ENCODE results near the gene ZKSCAN3.
A peak's percentile ranks its signal among the peaks of the same experiment; 100 is the strongest.

DNA sequence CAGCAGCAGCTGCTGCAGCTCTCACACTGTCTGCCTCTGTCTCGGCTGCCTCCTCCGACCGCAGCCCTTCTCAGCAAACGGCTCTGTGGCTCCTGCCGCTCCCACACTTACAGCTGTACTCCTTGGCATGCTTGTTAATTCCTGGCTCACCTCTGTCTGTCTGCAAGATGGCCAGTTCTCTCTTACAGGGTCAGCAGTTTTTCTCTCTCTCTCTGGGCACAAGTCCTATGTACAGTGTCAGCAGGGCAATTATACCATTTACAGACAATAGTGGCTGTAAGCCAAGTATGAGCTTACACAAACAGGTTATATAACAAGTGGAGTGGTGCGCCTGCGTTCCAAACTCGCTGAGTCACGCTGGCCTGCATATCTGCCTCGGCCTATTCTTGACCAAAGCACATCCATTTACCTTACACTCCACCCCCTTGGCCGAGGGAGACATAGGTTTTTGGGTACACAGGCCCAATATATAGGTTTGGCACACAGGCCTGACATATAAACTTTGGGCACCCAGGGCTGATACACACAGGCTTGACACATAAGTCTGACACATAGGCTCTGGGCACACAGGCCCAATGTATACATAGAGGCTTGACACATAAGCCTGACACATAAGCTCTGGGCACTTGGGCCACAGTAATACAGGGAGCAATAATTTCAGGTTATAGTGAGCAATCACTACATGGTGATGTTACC lies 4.4 kb downstream of the ZKSCAN3 start:
- TF ChIP-seq FOSL1 (IDR thresholded peaks at IDR 0.05; ENCODE audit: low read depth) (peak; percentile 66), EZH2 (IDR thresholded peaks at IDR 0.05) (no peak), CTCF (IDR thresholded peaks at IDR 0.05 in 2 of 3, conservative IDR thresholded peaks at IDR 0.05 in 1 of 3; ENCODE audit: borderline replicate concordance in 1 of 3, insufficient read depth in 1 of 3, low read depth in 2 of 3, low read length in 2 of 3) (no peak), EGR1 (IDR thresholded peaks at IDR 0.05; ENCODE audit: low read depth) (no peak), POLR2AphosphoS5 (IDR thresholded peaks at IDR 0.05; ENCODE audit: low read depth, low read length) (peak; percentile 59), POLR2A (IDR thresholded peaks at IDR 0.05; ENCODE audit: borderline replicate concordance, extremely low read depth, insufficient read depth, insufficient read length) (no peak), SP1 (IDR thresholded peaks at IDR 0.05; ENCODE audit: low read depth) (peak; percentile 67), SIN3A (IDR thresholded peaks at IDR 0.05; ENCODE audit: low read depth) (peak; percentile 64; the same call in 1 of the 2 replicates), RAD21 (IDR thresholded peaks at IDR 0.05; ENCODE audit: low read depth) (no peak), MAX (IDR thresholded peaks at IDR 0.05) (peak; percentile 74)
- TF ChIP-seq, protein P1, sequence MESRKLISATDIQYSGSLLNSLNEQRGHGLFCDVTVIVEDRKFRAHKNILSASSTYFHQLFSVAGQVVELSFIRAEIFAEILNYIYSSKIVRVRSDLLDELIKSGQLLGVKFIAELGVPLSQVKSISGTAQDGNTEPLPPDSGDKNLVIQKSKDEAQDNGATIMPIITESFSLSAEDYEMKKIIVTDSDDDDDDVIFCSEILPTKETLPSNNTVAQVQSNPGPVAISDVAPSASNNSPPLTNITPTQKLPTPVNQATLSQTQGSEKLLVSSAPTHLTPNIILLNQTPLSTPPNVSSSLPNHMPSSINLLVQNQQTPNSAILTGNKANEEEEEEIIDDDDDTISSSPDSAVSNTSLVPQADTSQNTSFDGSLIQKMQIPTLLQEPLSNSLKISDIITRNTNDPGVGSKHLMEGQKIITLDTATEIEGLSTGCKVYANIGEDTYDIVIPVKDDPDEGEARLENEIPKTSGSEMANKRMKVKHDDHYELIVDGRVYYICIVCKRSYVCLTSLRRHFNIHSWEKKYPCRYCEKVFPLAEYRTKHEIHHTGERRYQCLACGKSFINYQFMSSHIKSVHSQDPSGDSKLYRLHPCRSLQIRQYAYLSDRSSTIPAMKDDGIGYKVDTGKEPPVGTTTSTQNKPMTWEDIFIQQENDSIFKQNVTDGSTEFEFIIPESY (IDR thresholded peaks at IDR 0.05; ENCODE audit: extremely low read depth, insufficient replicate concordance, low read length): no peak
- TF ChIP-seq, protein P2, sequence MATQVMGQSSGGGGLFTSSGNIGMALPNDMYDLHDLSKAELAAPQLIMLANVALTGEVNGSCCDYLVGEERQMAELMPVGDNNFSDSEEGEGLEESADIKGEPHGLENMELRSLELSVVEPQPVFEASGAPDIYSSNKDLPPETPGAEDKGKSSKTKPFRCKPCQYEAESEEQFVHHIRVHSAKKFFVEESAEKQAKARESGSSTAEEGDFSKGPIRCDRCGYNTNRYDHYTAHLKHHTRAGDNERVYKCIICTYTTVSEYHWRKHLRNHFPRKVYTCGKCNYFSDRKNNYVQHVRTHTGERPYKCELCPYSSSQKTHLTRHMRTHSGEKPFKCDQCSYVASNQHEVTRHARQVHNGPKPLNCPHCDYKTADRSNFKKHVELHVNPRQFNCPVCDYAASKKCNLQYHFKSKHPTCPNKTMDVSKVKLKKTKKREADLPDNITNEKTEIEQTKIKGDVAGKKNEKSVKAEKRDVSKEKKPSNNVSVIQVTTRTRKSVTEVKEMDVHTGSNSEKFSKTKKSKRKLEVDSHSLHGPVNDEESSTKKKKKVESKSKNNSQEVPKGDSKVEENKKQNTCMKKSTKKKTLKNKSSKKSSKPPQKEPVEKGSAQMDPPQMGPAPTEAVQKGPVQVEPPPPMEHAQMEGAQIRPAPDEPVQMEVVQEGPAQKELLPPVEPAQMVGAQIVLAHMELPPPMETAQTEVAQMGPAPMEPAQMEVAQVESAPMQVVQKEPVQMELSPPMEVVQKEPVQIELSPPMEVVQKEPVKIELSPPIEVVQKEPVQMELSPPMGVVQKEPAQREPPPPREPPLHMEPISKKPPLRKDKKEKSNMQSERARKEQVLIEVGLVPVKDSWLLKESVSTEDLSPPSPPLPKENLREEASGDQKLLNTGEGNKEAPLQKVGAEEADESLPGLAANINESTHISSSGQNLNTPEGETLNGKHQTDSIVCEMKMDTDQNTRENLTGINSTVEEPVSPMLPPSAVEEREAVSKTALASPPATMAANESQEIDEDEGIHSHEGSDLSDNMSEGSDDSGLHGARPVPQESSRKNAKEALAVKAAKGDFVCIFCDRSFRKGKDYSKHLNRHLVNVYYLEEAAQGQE (IDR thresholded peaks at IDR 0.05; ENCODE audit: low read depth): no peak

All from HCT116 (cell line).